HEK293 (cell line): ENCODE measurements around the gene TNKS2.

Source experiments
- CTCF ChIA-PET: fragments of 350-600 bp; formaldehyde crosslinking; extraction: SDS; loops from one replicate; lab custom pipeline; 2021; ENCODE audit warnings: antibody characterized with exemption; lab: Yijun Ruan, JAX
- POLR2A ChIA-PET: fragments of 300-600 bp; formaldehyde crosslinking; extraction: SDS; loops from one replicate; lab custom pipeline; 2020; ENCODE audit warnings: antibody characterized with exemption, inconsistent platforms; lab: Yijun Ruan, JAX
- H3K27ac ChIP-seq: fragments of 200-500 bp; sonication (Bioruptor generic); 2 replicates; pipeline ENCODE4 v1.5.1; 2014; ENCODE audit warnings: low read depth, low read length, control low read depth, inconsistent platforms; ENCODE audit errors: extremely low read depth
- H3K36me3 ChIP-seq, 2 experiments: fragments of 200-500 bp in 1 of 2; sonication (Bioruptor generic) in 1 of 2; 1 replicate in 1 of 2; 2 replicates in 1 of 2; pipeline ENCODE4 v1.5.1; 2014 to 2017; ENCODE audit warnings: inconsistent platforms in 2 of 2, low read length in 2 of 2; ENCODE audit not compliant: control insufficient read depth in 2 of 2, insufficient read depth in 1 of 2
- H3K4me1 ChIP-seq: fragments of 200-500 bp; sonication (Bioruptor generic); 2 replicates; pipeline ENCODE4 v1.5.1; 2014; ENCODE audit warnings: mild to moderate bottlenecking, low read length, inconsistent platforms; ENCODE audit not compliant: control insufficient read depth, insufficient read depth
- H3K4me3 ChIP-seq: 2 replicates; pipeline ENCODE4 v1.5.1; 2011; ENCODE audit warnings: low read depth, mild to moderate bottlenecking, control low read depth, low read length, moderate library complexity
- H3K9me3 ChIP-seq: fragments of 200-500 bp; sonication (Bioruptor generic); 2 replicates; pipeline ENCODE4 v1.5.1; 2014; ENCODE audit warnings: low read depth, low read length, inconsistent platforms; ENCODE audit not compliant: control insufficient read depth, insufficient read depth
- GLIS1 ChIP-seq: fragments of 450-650 bp; formaldehyde crosslinking; IDR thresholded peaks from 2 replicates; pipeline ENCODE4 v1.5.1; 2016; ENCODE audit warnings: missing biosample characterization, missing genetic modification characterization
- SP3 ChIP-seq: fragments of 450-650 bp; formaldehyde crosslinking; IDR thresholded peaks from 2 replicates; pipeline ENCODE4 v1.5.1; 2016; ENCODE audit warnings: missing biosample characterization, missing genetic modification characterization
- ZBTB11 ChIP-seq: fragments of 450-650 bp; formaldehyde crosslinking; conservative IDR thresholded peaks from 2 replicates; pipeline ENCODE4 v1.5.1; 2016; ENCODE audit warnings: low read depth, missing biosample characterization, missing genetic modification characterization
- ZBTB17 ChIP-seq: fragments of 450-650 bp; formaldehyde crosslinking; IDR thresholded peaks from 2 replicates; pipeline ENCODE4 v1.5.1; 2016; ENCODE audit warnings: missing biosample characterization, missing genetic modification characterization
- ZBTB21 ChIP-seq: fragments of 450-650 bp; formaldehyde crosslinking; IDR thresholded peaks from 2 replicates; pipeline ENCODE4 v1.5.1; 2017; ENCODE audit warnings: missing biosample characterization, missing genetic modification characterization
- ZBTB8A ChIP-seq: fragments of 450-650 bp; formaldehyde crosslinking; IDR thresholded peaks from 2 replicates; pipeline ENCODE4 v1.5.1; 2016; ENCODE audit warnings: missing biosample characterization, missing genetic modification characterization
- ZEB2 ChIP-seq: fragments of 450-650 bp; formaldehyde crosslinking; IDR thresholded peaks from 2 replicates; pipeline ENCODE4 v1.5.1; 2016; ENCODE audit warnings: missing biosample characterization, missing genetic modification characterization
- ZFP37 ChIP-seq: fragments of 450-650 bp; formaldehyde crosslinking; IDR thresholded peaks from 2 replicates; pipeline ENCODE4 v1.5.1; 2016; ENCODE audit warnings: missing biosample characterization, missing genetic modification characterization
- ZNF10 ChIP-seq: fragments of 450-650 bp; formaldehyde crosslinking; IDR thresholded peaks from 2 replicates; pipeline ENCODE4 v1.5.1; 2017; ENCODE audit warnings: missing biosample characterization, missing genetic modification characterization
- ZNF16 ChIP-seq: fragments of 450-650 bp; formaldehyde crosslinking; IDR thresholded peaks from 2 replicates; pipeline ENCODE4 v1.5.1; 2016; ENCODE audit warnings: low read depth, missing biosample characterization, missing genetic modification characterization
- ZNF169 ChIP-seq: fragments of 450-650 bp; formaldehyde crosslinking; IDR thresholded peaks from 2 replicates; pipeline ENCODE4 v1.5.1; 2016; ENCODE audit warnings: missing biosample characterization, missing genetic modification characterization
- ZNF184 ChIP-seq: fragments of 450-650 bp; IDR thresholded peaks from 2 replicates; pipeline ENCODE4 v1.5.1; 2018; ENCODE audit warnings: missing biosample characterization, mild to moderate bottlenecking, missing genetic modification characterization
- ZNF2 ChIP-seq: fragments of 450-650 bp; formaldehyde crosslinking; IDR thresholded peaks from 2 replicates; pipeline ENCODE4 v1.5.1; 2016; ENCODE audit warnings: missing biosample characterization, missing genetic modification characterization
- ZNF302 ChIP-seq: fragments of 450-650 bp; formaldehyde crosslinking; IDR thresholded peaks from 2 replicates; pipeline ENCODE4 v1.5.1; 2016; ENCODE audit warnings: missing biosample characterization, missing genetic modification characterization, low read depth
- ZNF354C ChIP-seq: fragments of 450-650 bp; formaldehyde crosslinking; IDR thresholded peaks from 2 replicates; pipeline ENCODE4 v1.5.1; 2016; ENCODE audit warnings: missing biosample characterization, missing genetic modification characterization, low read depth, borderline replicate concordance
- ZNF501 ChIP-seq: fragments of 450-650 bp; formaldehyde crosslinking; IDR thresholded peaks from 2 replicates; pipeline ENCODE4 v1.5.1; 2016; ENCODE audit warnings: missing biosample characterization, missing genetic modification characterization
- ZNF548 ChIP-seq: fragments of 450-650 bp; formaldehyde crosslinking; IDR thresholded peaks from 2 replicates; pipeline ENCODE4 v1.5.1; 2016; ENCODE audit warnings: missing biosample characterization, missing genetic modification characterization
- ZNF561 ChIP-seq: fragments of 450-650 bp; IDR thresholded peaks from 2 replicates; pipeline ENCODE4 v1.5.1; 2018; ENCODE audit warnings: missing biosample characterization, missing genetic modification characterization, borderline replicate concordance
- ZNF600 ChIP-seq: fragments of 450-650 bp; formaldehyde crosslinking; IDR thresholded peaks from 2 replicates; pipeline ENCODE4 v1.5.1; 2016; ENCODE audit warnings: missing biosample characterization, missing genetic modification characterization
- ZNF626 ChIP-seq: fragments of 450-650 bp; sonication (Bioruptor Pico); formaldehyde crosslinking; IDR thresholded peaks from 2 replicates; pipeline ENCODE4 v1.5.1; 2018; ENCODE audit warnings: missing biosample characterization, missing genetic modification characterization, inconsistent platforms
- ZNF629 ChIP-seq: fragments of 450-650 bp; formaldehyde crosslinking; IDR thresholded peaks from 2 replicates; pipeline ENCODE4 v1.5.1; 2017; ENCODE audit warnings: missing biosample characterization, missing genetic modification characterization
- ZNF660 ChIP-seq: fragments of 450-650 bp; IDR thresholded peaks from 2 replicates; pipeline ENCODE4 v1.5.1; 2018; ENCODE audit warnings: missing biosample characterization, mild to moderate bottlenecking, missing genetic modification characterization
- ZNF664 ChIP-seq: fragments of 450-650 bp; formaldehyde crosslinking; IDR thresholded peaks from 2 replicates; pipeline ENCODE4 v1.5.1; 2016; ENCODE audit warnings: missing biosample characterization, missing genetic modification characterization
- ZNF670 ChIP-seq: fragments of 450-650 bp; formaldehyde crosslinking; IDR thresholded peaks from 2 replicates; pipeline ENCODE4 v1.5.1; 2016; ENCODE audit warnings: missing biosample characterization, missing genetic modification characterization, low read depth
- ZNF677 ChIP-seq: fragments of 450-650 bp; IDR thresholded peaks from 2 replicates; pipeline ENCODE4 v1.5.0; 2018; ENCODE audit warnings: missing biosample characterization, mild to moderate bottlenecking, missing genetic modification characterization, moderate library complexity
- ZNF707 ChIP-seq: fragments of 450-650 bp; formaldehyde crosslinking; IDR thresholded peaks from 2 replicates; pipeline ENCODE4 v1.5.1; 2016; ENCODE audit warnings: missing biosample characterization, missing genetic modification characterization
- ZNF777 ChIP-seq: fragments of 450-650 bp; formaldehyde crosslinking; IDR thresholded peaks from 2 replicates; pipeline ENCODE4 v1.5.1; 2017; ENCODE audit warnings: missing biosample characterization, missing genetic modification characterization, borderline replicate concordance
- TF ChIP-seq, protein P1 (sequence below): fragments of 450-650 bp; formaldehyde crosslinking; IDR thresholded peaks from 2 replicates; pipeline ENCODE4 v1.5.1; 2016; ENCODE audit warnings: missing biosample characterization, missing genetic modification characterization, low read depth
- TF ChIP-seq, protein P2 (sequence below): fragments of 450-650 bp; formaldehyde crosslinking; IDR thresholded peaks from 2 replicates; pipeline ENCODE4 v1.5.1; 2016; ENCODE audit warnings: missing biosample characterization, missing genetic modification characterization

The TNKS2 gene

DNA sequence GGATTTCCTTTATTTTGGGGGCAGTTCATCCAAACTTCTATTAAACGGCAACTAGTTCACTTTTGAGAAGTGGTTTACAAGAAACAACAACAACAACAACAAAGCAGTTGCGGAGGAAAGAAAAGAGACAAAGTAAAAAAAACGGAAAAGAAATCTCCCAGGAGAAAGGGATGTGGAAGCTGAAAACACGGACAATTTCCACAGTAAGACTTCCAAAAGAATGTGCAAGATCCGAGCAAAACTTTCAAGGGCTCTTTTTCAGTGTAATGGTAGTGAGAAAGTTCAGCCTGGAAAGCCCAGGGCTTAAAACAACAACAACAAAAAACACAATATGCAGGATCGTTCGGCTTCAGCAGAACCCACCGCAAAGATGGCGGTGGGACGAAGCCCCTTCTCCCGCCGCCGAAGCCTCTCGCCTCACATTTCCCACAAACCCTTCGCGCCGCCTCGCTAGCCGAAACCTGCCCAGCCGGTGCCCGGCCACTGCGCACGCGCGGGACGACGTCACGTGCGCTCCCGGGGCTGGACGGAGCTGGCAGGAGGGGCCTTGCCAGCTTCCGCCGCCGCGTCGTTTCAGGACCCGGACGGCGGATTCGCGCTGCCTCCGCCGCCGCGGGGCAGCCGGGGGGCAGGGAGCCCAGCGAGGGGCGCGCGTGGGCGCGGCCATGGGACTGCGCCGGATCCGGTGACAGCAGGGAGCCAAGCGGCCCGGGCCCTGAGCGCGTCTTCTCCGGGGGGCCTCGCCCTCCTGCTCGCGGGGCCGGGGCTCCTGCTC lies at the start of gene TNKS2:
TSS of gene TNKS2 (plus strand) at position 553 of the 775 bp plus-strand sequence. CDS start 265 bp downstream, outside the sequence.
- Histone ChIP-seq H3K36me3 (peaks cover 7 to 16% of the 10 kb centered on the region in 2 experiments; a peak in 2 of 3 replicates), H3K27ac (peak within 1 kb of the TSS; percentile 97), H3K4me3 (peak within 1 kb of the TSS; percentile 96), H3K9me3 (no peaks in the 10 kb centered on the region), H3K4me1 (peaks cover 7% of the 10 kb centered on the region; the same call in 1 of the 2 replicates)
- CTCF ChIA-PET, result interaction anchor here (0.7 to 0.8 kb wide), 3 partner anchors 132 to 513 kb away, joined by 3 to 6 read pairs (median 4); no protein-coding TSS in a partner anchor
- POLR2A ChIA-PET, result interaction anchor here (0.6 to 2.4 kb wide), 9 partner anchors 10 to 385 kb away, joined by 3 to 14 read pairs (median 6); partner anchors contain the start of gene BTAF1
- TF ChIP-seq ZNF10 (tag by site-specific recombination) (0 out of 2 replicates have a peak, but pooled peaks have one; percentile 8), SP3 (tag by site-specific recombination) (peak; percentile 38), ZNF302 (tag by site-specific recombination) (no peak), ZNF677 (tag by site-specific recombination) (peak; percentile 59; the same call in 1 of the 2 replicates), ZNF629 (peak; percentile 47), ZNF707 (tag by site-specific recombination) (no peak), ZNF169 (no peak), ZNF184 (peak; percentile 66; the same call in 1 of the 2 replicates), ZNF2 (tag by site-specific recombination) (peak; percentile 43; the same call in 1 of the 2 replicates), ZBTB21 (tag by site-specific recombination) (no peak), ZNF16 (tag by site-specific recombination) (no peak), ZNF600 (tag by site-specific recombination) (0 out of 2 replicates have a peak, but pooled peaks have one; percentile 10), ZNF561 (tag by site-specific recombination) (0 out of 2 replicates have a peak, but pooled peaks have one; percentile 84), ZNF670 (tag by site-specific recombination) (no peak), ZNF626 (0 out of 2 replicates have a peak, but pooled peaks have one; percentile 36), ZNF664 (tag by site-specific recombination) (no peak), GLIS1 (tag by site-specific recombination) (peak; percentile 24; the same call in 1 of the 2 replicates), ZNF501 (tag by site-specific recombination) (0 out of 2 replicates have a peak, but pooled peaks have one; percentile 38), ZBTB8A (tag by site-specific recombination) (peak; percentile 4; the same call in 1 of the 2 replicates), ZFP37 (tag by site-specific recombination) (peak; percentile 60; the same call in 1 of the 2 replicates), ZNF777 (tag by site-specific recombination) (no peak), ZNF660 (peak; percentile 84; the same call in 1 of the 2 replicates), ZNF354C (tag by site-specific recombination) (no peak), ZEB2 (tag by site-specific recombination) (peak; percentile 79), ZBTB11 (tag by site-specific recombination) (peak; percentile 27; the same call in 1 of the 2 replicates), ZNF548 (tag by site-specific recombination) (no peak), ZBTB17 (tag by site-specific recombination) (0 out of 2 replicates have a peak, but pooled peaks have one; percentile 38)
- TF ChIP-seq, protein P1, sequence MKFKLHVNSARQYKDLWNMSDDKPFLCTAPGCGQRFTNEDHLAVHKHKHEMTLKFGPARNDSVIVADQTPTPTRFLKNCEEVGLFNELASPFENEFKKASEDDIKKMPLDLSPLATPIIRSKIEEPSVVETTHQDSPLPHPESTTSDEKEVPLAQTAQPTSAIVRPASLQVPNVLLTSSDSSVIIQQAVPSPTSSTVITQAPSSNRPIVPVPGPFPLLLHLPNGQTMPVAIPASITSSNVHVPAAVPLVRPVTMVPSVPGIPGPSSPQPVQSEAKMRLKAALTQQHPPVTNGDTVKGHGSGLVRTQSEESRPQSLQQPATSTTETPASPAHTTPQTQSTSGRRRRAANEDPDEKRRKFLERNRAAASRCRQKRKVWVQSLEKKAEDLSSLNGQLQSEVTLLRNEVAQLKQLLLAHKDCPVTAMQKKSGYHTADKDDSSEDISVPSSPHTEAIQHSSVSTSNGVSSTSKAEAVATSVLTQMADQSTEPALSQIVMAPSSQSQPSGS (tag by site-specific recombination), result no peak
- TF ChIP-seq, protein P2, sequence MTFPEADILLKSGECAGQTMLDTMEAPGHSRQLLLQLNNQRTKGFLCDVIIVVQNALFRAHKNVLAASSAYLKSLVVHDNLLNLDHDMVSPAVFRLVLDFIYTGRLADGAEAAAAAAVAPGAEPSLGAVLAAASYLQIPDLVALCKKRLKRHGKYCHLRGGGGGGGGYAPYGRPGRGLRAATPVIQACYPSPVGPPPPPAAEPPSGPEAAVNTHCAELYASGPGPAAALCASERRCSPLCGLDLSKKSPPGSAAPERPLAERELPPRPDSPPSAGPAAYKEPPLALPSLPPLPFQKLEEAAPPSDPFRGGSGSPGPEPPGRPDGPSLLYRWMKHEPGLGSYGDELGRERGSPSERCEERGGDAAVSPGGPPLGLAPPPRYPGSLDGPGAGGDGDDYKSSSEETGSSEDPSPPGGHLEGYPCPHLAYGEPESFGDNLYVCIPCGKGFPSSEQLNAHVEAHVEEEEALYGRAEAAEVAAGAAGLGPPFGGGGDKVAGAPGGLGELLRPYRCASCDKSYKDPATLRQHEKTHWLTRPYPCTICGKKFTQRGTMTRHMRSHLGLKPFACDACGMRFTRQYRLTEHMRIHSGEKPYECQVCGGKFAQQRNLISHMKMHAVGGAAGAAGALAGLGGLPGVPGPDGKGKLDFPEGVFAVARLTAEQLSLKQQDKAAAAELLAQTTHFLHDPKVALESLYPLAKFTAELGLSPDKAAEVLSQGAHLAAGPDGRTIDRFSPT (tag by site-specific recombination), result peak; percentile 72; the same call in 1 of the 2 replicates
